CD4-positive, alpha-beta T cell treated with Interleukin-15 for 1 hour (primary cell): ENCODE data around the gene NPFFR1.

Experiments used
- DNase-seq: peaks from one replicate; pipeline ENCODE4 v3.0.0-alpha.2; 2020

The NPFFR1 gene

GRCh38 chr10:70283445-70284399 is at the start of gene NPFFR1:
NPFFR1 (minus strand) TSS chr10:70284004; CDS start chr10:70283676, 328 bp downstream.
- no peak for DNase-seq

- DNase-seq = no peak
Observed at GRCh38 chr10:70333268-70333667, 49.5 kb upstream of the NPFFR1 start.

- DNase-seq = peak; percentile 60
Observed at GRCh38 chr10:70331486-70332268, 47.9 kb upstream of the NPFFR1 start.

GRCh38 chr10:70331160-70331485 is 47.3 kb upstream of the NPFFR1 start:
- no peak for DNase-seq

- no peak for DNase-seq
Observed at GRCh38 chr10:70330671-70331070, 46.9 kb upstream of the NPFFR1 start.

- no peak for DNase-seq
Observed at GRCh38 chr10:70328967-70329366, 45.2 kb upstream of the NPFFR1 start.

GRCh38 chr10:70328018-70328417 is 44.2 kb upstream of the NPFFR1 start:
- DNase-seq = no peak

- DNase-seq = no peak
Observed at GRCh38 chr10:70324951-70325781, 41.4 kb upstream of the NPFFR1 start.

- no peak for DNase-seq
Observed at GRCh38 chr10:70324339-70324861, 40.6 kb upstream of the NPFFR1 start.

GRCh38 chr10:70323697-70324338 is 40.0 kb upstream of the NPFFR1 start:
- no peak for DNase-seq

GRCh38 chr10:70323138-70323696 is 39.4 kb upstream of the NPFFR1 start:
- DNase-seq = no peak

GRCh38 chr10:70321897-70322890 is 38.4 kb upstream of the NPFFR1 start:
- no peak for DNase-seq

GRCh38 chr10:70321233-70321632 is 37.4 kb upstream of the NPFFR1 start:
- DNase-seq = no peak

- DNase-seq = no peak
Observed at GRCh38 chr10:70320751-70321150, 36.9 kb upstream of the NPFFR1 start.

GRCh38 chr10:70319824-70320223 is 36.0 kb upstream of the NPFFR1 start:
- no peak for DNase-seq

GRCh38 chr10:70319183-70319582 is 35.4 kb upstream of the NPFFR1 start:
- DNase-seq = no peak

- DNase-seq = no peak
Observed at GRCh38 chr10:70317943-70318318, 34.1 kb upstream of the NPFFR1 start.

GRCh38 chr10:70317272-70317942 is 33.6 kb upstream of the NPFFR1 start:
- no peak for DNase-seq

- no peak for DNase-seq
Observed at GRCh38 chr10:70315815-70316214, 32.0 kb upstream of the NPFFR1 start.

GRCh38 chr10:70315276-70315675 is 31.5 kb upstream of the NPFFR1 start:
- DNase-seq = no peak
